Testis (tissue), 2 donors: ENCODE data around the gene MYRFL.

Experiments used
- CTCF ChIP-seq, 3 experiments: fragments of 450-650 bp in 2 of 3; fragments of 200-600 bp in 1 of 3; sonication (generic) in 1 of 3; IDR thresholded peaks; one replicate each; pipeline ENCODE4 v1.5.1; 2016 to 2019; ENCODE audit warnings: antibody characterized with exemption in 3 of 3, mild to moderate bottlenecking in 2 of 3, moderate library complexity in 1 of 3
- POLR2A ChIP-seq: fragments of 450-650 bp; IDR thresholded peaks from one replicate; pipeline ENCODE4 v1.6.1; 2017; ENCODE audit warnings: antibody characterized with exemption, mild to moderate bottlenecking, moderate library complexity

GRCh38 chr12:69948851-69949250 is 123.8 kb downstream of the MYRFL start:
- TF ChIP-seq CTCF (IDR thresholded peaks at IDR 0.05), result no peak
- no peak for TF ChIP-seq POLR2A
